GM21576 (cell line): ENCODE results near the gene C1QTNF4.
A peak's percentile ranks its signal among the peaks of the same experiment; 100 is the strongest.
"Not testable (repeated sequence)": the region's sequence is repeated elsewhere in the genome, so short reads cannot be mapped to it uniquely, and the experiment has no call there.

Experiments
- ATAC-seq: cut with Tn5 transposase; IDR thresholded peaks from one replicate; pipeline ENCODE4 v1.9.1; 2021; ENCODE audit warnings: mild to moderate bottlenecking, moderate library complexity; ENCODE audit not compliant: unreplicated experiment

Gene C1QTNF4

DNA sequence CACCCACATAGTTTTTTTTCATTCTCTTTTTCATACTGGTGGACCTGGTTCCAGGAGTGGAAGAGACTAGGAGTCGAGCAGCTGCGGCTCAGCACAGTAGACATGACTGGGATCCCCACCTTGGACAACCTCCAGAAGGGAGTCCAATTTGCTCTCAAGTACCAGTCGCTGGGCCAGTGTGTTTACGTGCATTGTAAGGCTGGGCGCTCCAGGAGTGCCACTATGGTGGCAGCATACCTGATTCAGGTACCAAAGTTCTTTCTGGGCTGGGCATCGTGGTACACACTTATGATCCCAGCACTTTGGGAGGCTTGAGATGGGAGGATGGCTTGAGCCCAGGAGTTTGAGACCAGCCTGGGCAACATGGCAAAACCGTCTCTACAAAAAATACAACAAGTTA lies 24.6 kb downstream of the C1QTNF4 start:
- ATAC-seq = no peak

DNA sequence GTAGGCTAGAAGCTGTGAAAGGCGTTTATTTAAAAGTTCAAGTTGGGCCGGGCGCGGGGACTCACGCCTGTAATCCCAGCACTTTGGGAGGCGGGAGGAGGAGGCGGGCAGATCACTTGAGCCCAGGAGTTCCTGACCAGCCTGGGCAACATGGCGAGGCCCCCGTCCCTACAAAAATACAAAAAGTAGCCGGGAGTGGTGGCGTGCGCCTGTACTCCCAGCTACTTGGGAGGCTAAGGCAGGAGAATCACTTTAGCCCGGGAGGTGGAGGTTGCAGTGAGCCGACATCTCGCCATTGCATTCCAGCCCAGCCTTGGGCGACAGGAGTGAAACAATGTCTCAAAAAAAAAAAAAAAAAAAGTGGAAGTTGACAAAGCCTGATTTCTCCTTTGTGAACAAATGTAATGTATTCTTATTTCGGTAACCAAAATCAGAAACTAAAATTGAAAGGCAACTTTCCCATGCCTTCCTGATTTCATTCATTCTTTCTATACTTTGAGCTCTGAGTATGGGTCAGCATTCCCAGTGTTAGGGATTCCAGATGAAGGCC lies 28.0 kb downstream of the C1QTNF4 start:
- ATAC-seq = no peak

DNA sequence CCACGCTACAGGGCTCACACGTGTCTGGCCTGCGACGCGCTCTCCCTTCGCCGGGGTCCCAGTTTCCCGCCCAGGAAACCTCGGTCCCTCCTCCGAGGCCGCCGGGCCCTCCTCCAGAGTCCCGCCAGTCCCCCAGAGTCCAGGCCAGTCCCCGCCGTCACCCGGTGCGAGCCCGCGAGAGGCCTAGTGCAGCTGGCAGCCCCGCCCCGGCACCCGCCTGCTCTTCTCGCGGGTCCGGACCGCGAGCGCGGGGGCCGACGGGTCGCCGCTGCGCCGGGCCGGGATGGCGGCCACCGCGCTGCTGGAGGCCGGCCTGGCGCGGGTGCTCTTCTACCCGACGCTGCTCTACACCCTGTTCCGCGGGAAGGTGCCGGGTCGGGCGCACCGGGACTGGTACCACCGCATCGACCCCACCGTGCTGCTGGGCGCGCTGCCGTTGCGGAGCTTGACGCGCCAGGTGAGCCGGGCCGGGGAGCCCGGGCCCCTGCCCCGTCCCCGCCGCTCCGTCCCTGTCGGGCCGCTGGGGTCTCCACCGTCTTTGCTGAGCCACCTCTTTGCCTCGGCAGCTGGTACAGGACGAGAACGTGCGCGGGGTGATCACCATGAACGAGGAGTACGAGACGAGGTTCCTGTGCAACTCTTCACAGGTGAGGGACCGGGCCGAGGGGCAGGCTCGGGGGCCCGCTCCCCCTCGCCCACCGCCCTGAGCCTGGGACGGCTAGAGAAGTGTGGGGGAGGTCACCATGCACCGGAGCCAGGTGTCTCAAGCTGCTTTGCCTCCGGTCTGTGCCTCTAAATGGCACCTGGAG lies 28.7 kb downstream of the C1QTNF4 start, which contains the start of gene PTPMT1:
TSS of gene PTPMT1 (plus strand) at position 260 of the 809 bp plus-strand sequence. CDS start at position 284, 24 bp downstream.
- peak; percentile 82 for ATAC-seq

DNA sequence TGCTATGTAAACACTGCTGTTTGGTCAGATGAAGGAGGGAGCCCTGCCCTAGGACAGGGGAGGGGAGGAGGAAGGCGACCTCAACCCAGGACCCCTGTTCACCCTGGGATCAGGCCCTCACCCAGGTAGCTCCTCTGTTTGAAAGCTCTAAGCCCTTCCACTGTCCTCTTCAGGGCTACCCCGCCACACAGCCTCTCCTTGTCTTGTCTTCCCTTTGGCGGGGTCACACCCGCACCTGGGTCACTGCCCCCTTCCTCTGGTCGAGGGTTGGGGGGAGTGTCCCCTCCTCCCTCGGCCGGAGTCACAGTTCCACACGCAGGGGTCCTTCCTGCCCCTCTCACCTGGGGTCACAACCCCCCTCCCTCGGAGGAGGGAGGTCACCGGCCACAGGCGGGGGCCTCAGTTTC lies 29.3 kb downstream of the C1QTNF4 start:
- ATAC-seq = peak; percentile 22

DNA sequence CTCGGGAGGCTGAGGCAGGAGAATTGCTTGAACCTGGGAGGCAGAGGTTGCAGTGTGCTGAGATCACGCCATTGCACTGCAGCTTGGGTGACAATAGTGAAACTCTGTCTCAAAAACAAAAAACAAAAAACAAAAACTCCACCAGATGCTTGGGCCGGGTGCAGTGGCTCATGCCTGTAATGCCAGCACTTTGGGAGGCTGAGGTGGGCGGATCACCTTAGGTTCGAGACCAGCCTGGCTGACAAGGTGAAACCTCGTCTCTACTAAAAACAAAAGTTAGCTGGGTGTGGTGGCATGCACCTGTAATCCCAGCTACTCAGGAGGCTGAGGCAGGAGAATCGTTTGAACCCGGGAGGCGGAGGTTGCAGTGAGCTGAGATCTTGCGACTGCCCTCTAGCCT lies 29.8 kb downstream of the C1QTNF4 start:
- not testable (repeated sequence) for ATAC-seq

DNA sequence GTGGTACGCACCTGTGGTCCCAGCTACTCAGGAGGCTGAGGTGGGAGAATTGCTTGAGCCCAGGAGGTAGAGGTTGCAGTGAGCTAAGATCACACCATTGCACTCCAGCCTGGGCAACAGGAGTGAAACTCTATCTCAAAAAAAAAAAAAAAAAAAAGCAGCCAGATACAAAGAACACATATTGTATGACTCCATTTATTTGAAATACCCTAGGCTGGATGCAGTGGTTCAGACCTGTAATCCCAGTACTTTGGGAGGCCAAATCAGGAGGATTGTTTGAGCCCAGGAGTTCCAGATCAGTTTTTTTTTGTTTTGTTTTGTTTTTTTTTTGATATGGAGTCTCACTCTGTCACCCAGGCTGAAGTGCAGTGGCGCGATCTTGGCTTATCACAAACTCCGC lies 31.8 kb downstream of the C1QTNF4 start:
- not testable (repeated sequence) for ATAC-seq

DNA sequence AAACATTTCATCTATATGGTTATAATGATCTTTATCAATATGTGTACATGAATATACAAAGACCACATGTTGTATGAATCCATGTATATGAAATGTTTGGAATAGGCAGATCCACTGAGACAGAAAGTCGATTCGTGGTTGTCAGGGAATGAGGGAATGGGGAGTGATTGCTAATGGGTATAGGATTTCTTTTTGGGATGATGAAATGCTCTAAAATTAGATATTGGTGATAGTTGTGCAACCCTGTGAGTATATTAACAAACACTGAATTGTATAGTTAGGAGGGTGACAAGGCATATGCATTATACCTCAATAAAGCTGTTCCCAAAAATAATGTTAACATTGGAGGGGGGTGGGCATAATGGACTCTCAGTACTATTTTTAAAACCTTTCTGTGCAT lies 33.8 kb downstream of the C1QTNF4 start:
- ATAC-seq = no peak

DNA sequence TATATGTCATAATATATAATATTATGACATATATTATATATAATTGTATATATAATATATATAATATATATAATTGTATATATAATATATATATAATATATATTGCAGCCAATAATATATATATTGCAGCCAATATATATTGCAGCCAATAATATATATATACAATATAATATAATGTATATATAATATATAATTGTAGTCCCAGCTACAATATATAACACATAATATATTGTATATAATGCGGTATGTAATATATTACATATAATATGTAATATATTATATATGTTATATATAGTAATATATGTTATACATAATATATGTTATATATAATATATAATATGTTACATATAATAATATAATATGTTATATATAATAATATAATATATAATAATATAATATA lies 35.5 kb downstream of the C1QTNF4 start:
- ATAC-seq = no peak

DNA sequence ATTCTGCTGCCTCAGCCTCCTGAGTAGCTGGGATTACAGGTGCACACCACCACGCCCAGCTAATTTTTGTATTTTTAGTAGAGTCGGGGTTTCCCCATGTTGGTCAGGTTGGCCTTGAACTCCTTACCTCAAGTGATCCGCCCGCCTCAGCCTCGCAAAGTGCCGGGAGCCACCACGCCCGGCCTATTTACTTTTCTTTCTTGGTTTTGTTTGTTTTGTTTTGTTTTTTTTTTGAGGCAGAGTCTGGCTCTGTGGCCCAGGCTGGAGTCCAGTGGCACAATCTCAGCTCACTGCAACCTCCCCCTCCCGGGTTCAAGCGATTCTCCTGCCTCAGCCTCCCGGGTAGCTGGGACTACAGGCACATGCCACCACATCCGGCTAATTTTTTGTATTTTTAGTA lies 37.2 kb downstream of the C1QTNF4 start:
- ATAC-seq = not testable (repeated sequence)

DNA sequence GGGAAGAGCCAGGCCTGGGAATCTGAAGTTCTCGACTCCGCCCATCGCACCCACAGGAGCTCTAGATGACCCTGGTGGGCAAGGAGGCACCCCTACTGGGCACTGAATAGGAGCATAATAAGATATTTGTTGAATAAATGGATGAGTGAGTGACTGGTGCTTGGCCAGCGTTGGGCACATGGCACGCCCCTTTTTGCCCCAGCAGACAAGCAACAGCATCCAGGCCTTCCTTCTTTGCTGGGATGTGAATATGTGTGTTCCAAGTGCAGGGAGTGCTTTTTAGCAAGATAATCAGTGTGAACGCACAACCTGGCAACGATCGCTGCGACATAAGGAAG lies 40.8 kb downstream of the C1QTNF4 start:
- ATAC-seq = peak; percentile 16

DNA sequence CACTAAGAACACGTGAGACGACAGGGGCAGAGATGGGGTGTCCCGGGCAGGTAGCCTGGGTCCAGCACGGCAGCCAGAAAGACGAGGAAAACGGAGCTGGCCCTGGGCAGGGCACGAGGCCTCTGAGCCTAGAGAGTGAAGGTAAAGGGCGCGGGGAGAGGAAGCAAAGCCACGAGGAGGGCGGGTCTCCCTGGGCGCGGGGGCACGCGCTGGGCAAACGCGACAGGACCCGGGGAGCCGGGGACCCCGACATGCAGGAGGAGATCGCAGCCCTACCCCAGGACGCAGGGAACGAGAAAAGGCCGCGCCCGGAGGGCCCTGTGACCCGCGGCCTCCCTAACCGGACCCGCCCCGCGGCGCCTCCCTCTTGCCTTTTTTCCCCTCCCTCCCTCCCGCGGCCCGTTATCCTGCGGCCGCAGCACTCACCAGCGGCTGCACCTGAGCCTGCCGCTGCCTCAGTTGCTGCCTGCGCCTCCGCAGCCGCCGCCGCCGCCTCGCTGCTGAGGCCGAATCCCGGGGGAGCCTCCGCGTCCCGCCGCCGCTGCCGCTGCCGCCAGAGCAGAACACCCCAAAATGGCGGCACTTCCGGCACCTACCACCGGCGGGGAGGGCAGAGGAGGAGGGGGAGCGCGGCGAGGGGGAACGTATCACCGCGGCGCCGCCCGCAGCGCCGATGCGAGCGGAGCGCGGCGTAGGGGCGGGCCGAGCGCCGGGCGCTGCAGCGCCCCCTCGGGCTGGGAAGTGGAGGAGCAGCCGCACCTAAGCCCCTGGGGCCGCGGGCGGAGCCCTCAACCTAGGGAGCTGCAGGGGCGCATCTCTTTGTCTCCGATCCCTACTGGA lies 41.4 kb downstream of the C1QTNF4 start, which contains the start of gene CELF1:
TSS of gene CELF1 (minus strand) at position 567 of the 840 bp plus-strand sequence. CDS start 53,609 bp downstream, outside the sequence.
- ATAC-seq = peak; percentile 89

DNA sequence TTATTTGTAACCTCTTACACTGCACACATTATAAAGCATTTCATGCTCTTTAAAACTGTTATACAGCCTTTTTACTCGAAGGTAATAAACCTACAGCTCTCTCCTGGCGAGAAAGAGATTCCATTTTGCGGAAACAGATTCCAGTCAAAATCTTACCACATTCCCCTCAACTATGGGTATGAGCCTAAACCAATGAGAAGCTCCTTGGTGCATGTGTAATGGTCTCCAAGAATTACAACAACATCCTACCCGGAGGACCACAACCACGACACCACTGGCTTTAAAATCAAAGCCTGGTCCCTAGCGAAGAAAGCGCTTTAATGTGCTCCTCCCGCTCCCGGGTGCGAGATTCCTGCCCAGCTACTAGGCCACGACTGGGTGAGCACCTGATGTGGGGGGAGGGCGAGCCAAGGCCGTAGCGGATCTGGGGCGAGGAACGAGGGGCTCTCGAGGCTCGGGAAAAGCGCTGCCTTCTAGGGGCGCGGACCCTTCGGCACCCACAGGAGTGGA lies 42.1 kb downstream of the C1QTNF4 start:
- peak; percentile 11 for ATAC-seq

DNA sequence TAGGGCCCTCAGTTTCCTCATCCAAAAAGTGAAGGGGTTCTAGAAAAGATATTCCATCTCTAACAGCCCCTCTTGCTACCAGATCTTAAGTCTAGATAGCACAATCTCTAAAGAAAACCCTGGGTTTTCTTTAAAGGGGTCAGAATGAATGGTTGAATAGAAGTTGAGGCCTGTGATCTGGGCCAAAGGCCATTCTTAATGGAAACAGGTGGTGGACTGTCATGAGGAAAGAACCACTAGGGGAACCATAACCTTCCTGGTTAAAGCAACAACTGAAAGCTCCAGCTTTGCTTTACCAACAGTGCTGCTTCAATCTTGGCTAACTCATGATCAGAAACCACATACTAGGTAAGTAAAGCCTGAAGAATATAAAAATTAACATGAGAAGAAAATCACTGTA lies 43.1 kb downstream of the C1QTNF4 start:
- ATAC-seq = no peak

DNA sequence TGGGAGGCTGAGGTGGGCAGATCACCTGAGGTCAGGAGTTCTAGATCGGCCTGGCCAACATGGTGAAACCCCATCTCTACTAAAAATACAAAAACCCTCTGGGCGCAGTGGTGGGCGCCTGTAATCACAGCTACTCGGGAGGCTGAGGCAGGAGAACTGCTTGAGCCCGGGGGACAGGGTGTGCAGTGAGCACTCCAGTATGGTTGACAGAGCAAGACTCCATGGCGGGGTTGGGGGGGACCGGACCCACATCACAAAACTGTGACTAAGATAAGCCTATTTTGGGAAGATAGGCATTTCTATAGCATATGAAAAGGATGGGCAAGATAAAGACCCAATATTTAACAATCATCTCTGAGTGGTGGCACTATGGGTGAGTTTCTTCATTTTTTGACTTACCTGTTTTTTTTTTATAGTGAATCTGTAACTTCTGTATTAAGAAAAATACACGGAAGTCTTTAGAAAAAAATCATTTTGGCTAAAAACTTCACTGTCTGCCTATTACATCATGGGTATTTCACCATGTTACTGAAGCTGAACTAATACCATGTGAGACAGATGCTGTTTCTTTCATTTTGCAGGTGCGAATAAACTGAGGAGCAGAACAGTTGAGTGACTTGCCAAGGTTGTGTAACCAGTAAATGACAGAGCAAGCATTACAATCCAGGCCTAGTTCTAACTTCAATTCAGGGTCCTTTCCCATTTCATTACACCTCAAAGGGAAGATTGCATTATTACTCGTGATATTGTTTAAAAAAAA lies 43.7 kb downstream of the C1QTNF4 start:
- no peak for ATAC-seq

DNA sequence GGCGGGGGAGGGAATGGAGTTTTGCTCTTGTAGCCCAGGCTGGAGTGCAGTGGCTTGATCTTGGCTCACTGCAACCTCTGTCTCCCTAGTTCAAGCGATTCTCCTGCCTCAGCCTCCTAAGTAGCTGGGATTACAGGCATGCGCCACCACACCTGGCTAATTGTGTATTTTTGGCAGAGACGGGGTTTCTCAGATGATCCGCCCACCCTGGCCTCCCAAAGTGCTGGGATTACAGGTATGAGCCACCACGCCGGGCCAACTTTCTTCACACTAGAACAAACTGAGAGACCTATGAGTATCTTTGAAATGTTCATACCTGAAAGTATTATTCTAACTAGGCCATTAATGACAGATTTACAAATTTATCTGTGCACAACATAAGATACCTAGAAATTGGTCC lies 47.9 kb downstream of the C1QTNF4 start:
- ATAC-seq = not testable (repeated sequence)

DNA sequence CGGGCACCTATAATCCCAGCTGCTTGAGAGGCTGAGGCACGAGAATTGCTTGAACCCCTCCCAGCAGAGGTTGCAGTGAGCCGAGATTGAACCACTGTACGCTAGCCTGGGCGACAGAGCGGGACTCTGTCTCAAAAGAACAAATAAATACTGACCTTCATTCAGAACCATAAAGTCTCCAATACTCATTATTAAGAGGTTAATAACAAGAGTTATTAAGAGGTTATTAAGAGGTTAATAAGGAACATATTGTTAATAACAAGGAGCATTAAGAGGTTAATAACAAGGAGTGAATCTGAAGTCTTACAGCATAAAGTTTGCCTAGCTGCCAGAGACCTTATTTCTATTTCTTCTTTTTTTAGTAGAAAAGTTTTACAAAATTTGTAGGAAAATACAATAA lies 48.9 kb downstream of the C1QTNF4 start:
- no peak for ATAC-seq

DNA sequence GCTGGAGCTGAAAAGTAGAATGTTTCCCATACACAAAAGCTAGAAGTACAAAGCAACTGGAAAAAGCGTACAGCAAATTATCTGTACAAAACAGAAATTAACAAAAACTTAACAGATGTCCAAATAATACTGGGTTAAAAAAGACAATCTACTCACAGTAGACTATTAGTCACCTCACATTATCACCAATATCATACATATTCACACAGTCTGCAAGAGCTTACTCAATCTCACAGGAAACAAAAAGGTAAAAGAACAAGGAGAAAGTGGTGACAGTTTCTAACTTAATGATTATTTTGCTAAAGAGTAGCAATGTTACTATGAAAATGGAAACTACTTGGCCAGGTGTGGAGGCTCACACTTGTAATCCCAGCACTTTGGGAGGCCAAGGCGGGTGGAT lies 53.1 kb downstream of the C1QTNF4 start:
- ATAC-seq = no peak

DNA sequence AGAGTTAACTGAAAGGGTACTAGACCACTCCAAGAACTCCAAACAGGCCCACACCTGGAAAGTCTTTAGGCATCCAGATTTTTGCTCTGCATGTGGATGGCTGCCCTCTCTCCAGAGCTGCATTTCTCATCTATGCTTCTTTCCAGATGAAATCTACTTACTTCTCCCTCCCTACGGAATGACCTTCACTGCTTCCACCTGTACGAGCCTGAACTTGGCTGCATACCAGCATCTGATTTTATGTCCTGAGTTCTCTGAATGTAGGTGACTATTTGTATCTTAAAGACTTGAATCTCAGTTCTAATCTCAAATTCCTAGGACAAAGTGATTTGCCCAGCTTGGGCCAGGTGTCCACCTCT lies 54.6 kb downstream of the C1QTNF4 start:
- no peak for ATAC-seq
